ENCODE measurements around the gene STRIP2.

The STRIP2 gene

DNA sequence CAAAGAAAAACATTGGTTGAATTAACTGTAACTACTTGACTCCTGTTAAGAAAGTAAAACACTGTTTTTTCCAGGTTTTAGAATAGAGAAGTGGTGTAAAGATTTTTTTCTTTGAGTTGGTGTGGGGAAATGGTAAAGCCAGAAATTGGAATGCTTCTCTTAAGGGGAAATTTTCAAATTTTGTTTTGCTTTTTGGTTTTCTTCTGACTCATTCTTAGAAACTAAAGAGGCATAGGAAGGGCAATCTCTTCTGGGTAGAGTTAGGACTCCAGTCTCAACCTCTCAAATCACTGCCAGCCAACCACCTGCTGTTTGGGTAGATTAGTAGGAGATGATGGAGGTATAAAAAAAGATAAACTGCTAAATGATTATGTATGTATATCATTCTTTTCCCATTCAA, 47.7 kb upstream of the STRIP2 start:
- H3K27ac ChIP-seq (ENCODE audit: low read depth, low read length) = no peak overlapping the region
- H3K4me2 ChIP-seq (ENCODE audit: low read length) = no peak overlapping the region
- no peak for TF ChIP-seq EZH2phosphoT487 (IDR thresholded peaks at IDR 0.05; ENCODE audit: borderline replicate concordance, low read length)
- TF ChIP-seq, protein P1, sequence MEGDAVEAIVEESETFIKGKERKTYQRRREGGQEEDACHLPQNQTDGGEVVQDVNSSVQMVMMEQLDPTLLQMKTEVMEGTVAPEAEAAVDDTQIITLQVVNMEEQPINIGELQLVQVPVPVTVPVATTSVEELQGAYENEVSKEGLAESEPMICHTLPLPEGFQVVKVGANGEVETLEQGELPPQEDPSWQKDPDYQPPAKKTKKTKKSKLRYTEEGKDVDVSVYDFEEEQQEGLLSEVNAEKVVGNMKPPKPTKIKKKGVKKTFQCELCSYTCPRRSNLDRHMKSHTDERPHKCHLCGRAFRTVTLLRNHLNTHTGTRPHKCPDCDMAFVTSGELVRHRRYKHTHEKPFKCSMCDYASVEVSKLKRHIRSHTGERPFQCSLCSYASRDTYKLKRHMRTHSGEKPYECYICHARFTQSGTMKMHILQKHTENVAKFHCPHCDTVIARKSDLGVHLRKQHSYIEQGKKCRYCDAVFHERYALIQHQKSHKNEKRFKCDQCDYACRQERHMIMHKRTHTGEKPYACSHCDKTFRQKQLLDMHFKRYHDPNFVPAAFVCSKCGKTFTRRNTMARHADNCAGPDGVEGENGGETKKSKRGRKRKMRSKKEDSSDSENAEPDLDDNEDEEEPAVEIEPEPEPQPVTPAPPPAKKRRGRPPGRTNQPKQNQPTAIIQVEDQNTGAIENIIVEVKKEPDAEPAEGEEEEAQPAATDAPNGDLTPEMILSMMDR (IDR thresholded peaks at IDR 0.05; ENCODE audit: low read depth, low read length, poor library complexity, severe bottlenecking) = no peak

DNA sequence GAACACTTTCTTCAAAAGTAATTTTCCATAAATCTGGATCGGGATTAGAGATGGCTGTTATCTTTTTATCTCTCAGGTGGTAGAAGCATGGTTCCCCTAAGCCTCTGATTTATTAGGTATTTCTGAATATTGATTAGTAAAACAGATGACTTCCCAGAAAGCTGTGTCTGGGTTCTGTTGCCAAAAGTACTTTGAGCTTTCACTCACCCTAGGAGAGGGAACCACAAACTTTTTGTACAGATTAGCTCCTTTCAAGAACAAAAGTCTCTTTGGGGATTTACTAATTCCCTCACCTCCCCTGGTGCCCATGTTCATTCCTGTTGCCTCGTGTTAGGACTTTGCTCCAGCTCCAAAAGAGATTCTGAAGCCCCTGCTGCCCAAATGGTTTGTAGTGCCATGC, 46.7 kb upstream of the STRIP2 start:
- Histone ChIP-seq H3K4me2 (ENCODE audit: low read length) (no peak overlapping the region), H3F3A (ENCODE audit: control insufficient read depth, insufficient read depth) (no peaks in the 10 kb centered on the region), H3K27me3 (ENCODE audit: control insufficient read depth, low read length) (no peaks in the 10 kb centered on the region), H4K20me1 (ENCODE audit: control insufficient read depth, insufficient read depth, low read depth, low read length) (no peaks in the 10 kb centered on the region), H3K27ac (ENCODE audit: low read depth, low read length) (no peak overlapping the region), H3K9me3 (ENCODE audit: control insufficient read depth, insufficient read depth, low read length) (no peaks in the 10 kb centered on the region), H3K36me3 (ENCODE audit: control insufficient read depth, low read length) (no peaks in the 10 kb centered on the region), H3K9me2 (replicated peaks; ENCODE audit: control insufficient read depth, low read length) (no peaks in the 10 kb centered on the region), H3K4me3 (ENCODE audit: low read length) (no peak overlapping the region), H3K4me1 (ENCODE audit: control insufficient read depth, low read length) (no peaks in the 10 kb centered on the region), H3K79me2 (ENCODE audit: control insufficient read depth, low read length) (no peaks in the 10 kb centered on the region)
- TF ChIP-seq, protein P1 (IDR thresholded peaks at IDR 0.05; ENCODE audit: low read depth, low read length, poor library complexity, severe bottlenecking) = no peak
- no peak for TF ChIP-seq EZH2phosphoT487 (IDR thresholded peaks at IDR 0.05; ENCODE audit: borderline replicate concordance, low read length)

More for the DNA sequence above, 47.7 kb upstream of the STRIP2 start:
- no peak overlapping the region for H3K4me3 ChIP-seq (ENCODE audit: low read length)
- H3K9me3 ChIP-seq (ENCODE audit: control insufficient read depth, insufficient read depth, low read length) = no peaks in the 10 kb centered on the region
- no peaks in the 10 kb centered on the region for H3K4me1 ChIP-seq (ENCODE audit: control insufficient read depth, low read length)
- H3K27me3 ChIP-seq (ENCODE audit: control insufficient read depth, low read length) = no peaks in the 10 kb centered on the region
- H4K20me1 ChIP-seq (ENCODE audit: control insufficient read depth, insufficient read depth, low read depth, low read length) = no peaks in the 10 kb centered on the region
- H3K9me2 ChIP-seq (replicated peaks; ENCODE audit: control insufficient read depth, low read length) = no peaks in the 10 kb centered on the region
- no peaks in the 10 kb centered on the region for H3K79me2 ChIP-seq (ENCODE audit: control insufficient read depth, low read length)
- no peaks in the 10 kb centered on the region for H3F3A ChIP-seq (ENCODE audit: control insufficient read depth, insufficient read depth)
- H3K36me3 ChIP-seq (ENCODE audit: control insufficient read depth, low read length) = no peaks in the 10 kb centered on the region

DNA sequence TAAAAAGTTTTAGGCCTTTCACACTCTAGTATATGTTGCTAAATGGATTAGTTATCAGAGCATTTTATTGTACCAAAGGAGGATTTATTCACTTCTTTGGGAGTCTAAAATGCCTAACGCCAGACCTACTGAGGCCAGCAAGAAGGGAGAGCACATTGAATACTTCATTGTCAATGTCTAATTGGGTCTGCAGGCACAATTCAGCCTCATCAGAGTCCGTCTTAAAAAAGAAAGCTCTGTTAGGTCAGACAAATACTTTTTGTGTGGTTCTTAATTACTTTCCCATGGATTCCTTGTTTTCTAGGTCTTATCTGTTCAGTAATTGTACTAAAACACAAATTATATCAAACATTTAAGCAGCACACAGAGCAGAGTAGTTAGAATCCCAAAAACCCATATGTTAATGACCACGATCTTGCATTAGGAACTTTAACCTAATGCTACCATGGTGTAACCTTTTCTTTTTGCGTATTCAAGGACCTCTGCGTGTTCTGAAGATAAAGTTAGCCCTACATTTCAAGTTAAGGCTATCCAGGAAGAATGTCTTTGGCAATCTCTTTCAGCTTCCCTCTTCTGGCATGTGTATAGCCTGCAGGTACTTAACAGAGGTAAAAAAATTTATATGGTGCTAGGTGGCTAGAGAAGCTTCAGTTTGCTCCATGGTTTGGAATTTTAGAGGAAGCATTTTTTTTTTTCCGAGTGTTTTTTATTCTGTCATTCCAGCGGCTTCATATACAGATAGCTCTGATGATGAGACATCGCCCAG, 45.7 kb upstream of the STRIP2 start:
- H3K27ac ChIP-seq (ENCODE audit: low read depth, low read length) = no peak overlapping the region
- TF ChIP-seq, protein P1 (IDR thresholded peaks at IDR 0.05; ENCODE audit: low read depth, low read length, poor library complexity, severe bottlenecking) = no peak
- TF ChIP-seq EZH2phosphoT487 (IDR thresholded peaks at IDR 0.05; ENCODE audit: borderline replicate concordance, low read length) = no peak
- H3K36me3 ChIP-seq (ENCODE audit: control insufficient read depth, low read length) = no peaks in the 10 kb centered on the region
- H3K9me3 ChIP-seq (ENCODE audit: control insufficient read depth, insufficient read depth, low read length) = no peaks in the 10 kb centered on the region
- no peaks in the 10 kb centered on the region for H3K4me1 ChIP-seq (ENCODE audit: control insufficient read depth, low read length)
- H3K9me2 ChIP-seq (replicated peaks; ENCODE audit: control insufficient read depth, low read length) = no peaks in the 10 kb centered on the region
- H3K4me3 ChIP-seq (ENCODE audit: low read length) = no peak overlapping the region
- H3F3A ChIP-seq (ENCODE audit: control insufficient read depth, insufficient read depth) = no peaks in the 10 kb centered on the region
- no peaks in the 10 kb centered on the region for H3K79me2 ChIP-seq (ENCODE audit: control insufficient read depth, low read length)
- no peak overlapping the region for H3K4me2 ChIP-seq (ENCODE audit: low read length)
- no peaks in the 10 kb centered on the region for H3K27me3 ChIP-seq (ENCODE audit: control insufficient read depth, low read length)
- no peaks in the 10 kb centered on the region for H4K20me1 ChIP-seq (ENCODE audit: control insufficient read depth, insufficient read depth, low read depth, low read length)
